HepG2 (cell line): ENCODE measurements around the gene CARMIL3. TPM values are rescaled to one million over a fixed set of nuclear protein-coding genes. Genes with fewer than 3 reads are reported as not detected.

Experiments used
- EED ChIP-seq: sonication (generic); formaldehyde crosslinking; IDR thresholded peaks from 2 replicates; pipeline ENCODE4 v1.5.0; 2020; ENCODE audit warnings: mild to moderate bottlenecking, missing genetic modification reagents
- ETV5 ChIP-seq: IDR thresholded peaks from 2 replicates; pipeline ENCODE4 v1.6.1; 2018; ENCODE audit warnings: missing biosample characterization, missing genetic modification reagents, inconsistent platforms, borderline replicate concordance
- HIC2 ChIP-seq: sonication (generic); formaldehyde crosslinking; IDR thresholded peaks from 2 replicates; pipeline ENCODE4 v1.9.0; 2022; ENCODE audit warnings: low read depth, missing genetic modification reagents
- HNRNPUL1 ChIP-seq: fragments of 200-400 bp; formaldehyde crosslinking; IDR thresholded peaks from 2 replicates; pipeline ENCODE4 v1.6.1; 2017; ENCODE audit warnings: low read depth, mild to moderate bottlenecking, low read length, moderate library complexity
- KLF15 ChIP-seq: sonication (generic); formaldehyde crosslinking; IDR thresholded peaks from 2 replicates; pipeline ENCODE4 v1.8.1; 2023; ENCODE audit warnings: borderline replicate concordance, mild to moderate bottlenecking, inconsistent platforms, missing genetic modification reagents, mixed read lengths
- MATR3 ChIP-seq: sonication (generic); formaldehyde crosslinking; IDR thresholded peaks from 2 replicates; pipeline ENCODE4 v1.4.0; 2020; ENCODE audit warnings: missing genetic modification reagents
- MEIS2 ChIP-seq: sonication (generic); formaldehyde crosslinking; IDR thresholded peaks from 2 replicates; pipeline ENCODE4 v1.9.0; 2021; ENCODE audit warnings: mild to moderate bottlenecking, missing genetic modification reagents
- NFKBIZ ChIP-seq: IDR thresholded peaks from 2 replicates; pipeline ENCODE4 v1.6.1; 2018; ENCODE audit warnings: missing genetic modification reagents, missing compliant biosample characterization
- NR2C2 ChIP-seq: sonication (generic); formaldehyde crosslinking; IDR thresholded peaks from 2 replicates; pipeline ENCODE4 v1.4.0; 2020; ENCODE audit warnings: missing genetic modification reagents, mild to moderate bottlenecking, moderate library complexity, borderline replicate concordance
- PBX2 ChIP-seq: IDR thresholded peaks from 2 replicates; pipeline ENCODE4 v1.6.1; 2016; ENCODE audit warnings: control low read depth
- REPIN1 ChIP-seq: sonication (generic); formaldehyde crosslinking; IDR thresholded peaks from 2 replicates; pipeline ENCODE4 v1.8.0; 2022; ENCODE audit warnings: missing genetic modification reagents, low read depth, mild to moderate bottlenecking, borderline replicate concordance
- RFXAP ChIP-seq: sonication (generic); formaldehyde crosslinking; IDR thresholded peaks from 2 replicates; pipeline ENCODE4 v1.4.0; 2020; ENCODE audit warnings: missing genetic modification reagents, borderline replicate concordance
- RNF2 ChIP-seq: fragments of 450-650 bp; conservative IDR thresholded peaks from 2 replicates; pipeline ENCODE4 v1.6.1; 2016; ENCODE audit warnings: low read depth
- RXRA ChIP-seq: sonication (generic); formaldehyde crosslinking; IDR thresholded peaks from 2 replicates; pipeline ENCODE4 v1.5.1; 2020; ENCODE audit warnings: missing genetic modification reagents
- ZBTB43 ChIP-seq: sonication (generic); formaldehyde crosslinking; conservative IDR thresholded peaks from 2 replicates; pipeline ENCODE4 v1.4.0; 2020; ENCODE audit warnings: missing genetic modification reagents
- ZFP36L2 ChIP-seq: sonication (generic); formaldehyde crosslinking; IDR thresholded peaks from 2 replicates; pipeline ENCODE4 v1.4.0; 2020; ENCODE audit warnings: missing genetic modification reagents
- ZFYVE20 ChIP-seq: sonication (generic); formaldehyde crosslinking; IDR thresholded peaks from 2 replicates; pipeline ENCODE4 v1.8.0; 2023; ENCODE audit warnings: low read depth, mild to moderate bottlenecking, moderate library complexity, missing genetic modification reagents, borderline replicate concordance
- ZMYM3 ChIP-seq: sonication (generic); formaldehyde crosslinking; IDR thresholded peaks from 2 replicates; pipeline ENCODE4 v1.5.1; 2020; ENCODE audit warnings: mild to moderate bottlenecking, missing genetic modification reagents
- ZNF224 ChIP-seq: sonication (generic); formaldehyde crosslinking; IDR thresholded peaks from 2 replicates; pipeline ENCODE4 v1.5.0; 2020; ENCODE audit warnings: mild to moderate bottlenecking, missing genetic modification reagents
- ZNF550 ChIP-seq: sonication (generic); formaldehyde crosslinking; IDR thresholded peaks from 2 replicates; pipeline ENCODE4 v1.4.0; 2020; ENCODE audit warnings: mild to moderate bottlenecking, missing genetic modification reagents, borderline replicate concordance
- ZNF660 ChIP-seq: sonication (generic); formaldehyde crosslinking; IDR thresholded peaks from 2 replicates; pipeline ENCODE4 v1.5.1; 2020; ENCODE audit warnings: mild to moderate bottlenecking, low read depth, missing genetic modification reagents, borderline replicate concordance
- polyA plus RNA-seq, 8 experiments: library from polyadenylated mRNA; depleted of rRNA in 3 of 8; stranded (reverse) in 7 of 8; unstranded in 1 of 8; fragments of >200 nt; fragmentation: Illumina TruSeq in 4 of 8; extraction: Trizol in 4 of 8; gene quantifications; 2 replicates each; pipeline versions ENCODE4 v1.2.1 to v1.2.3, GENCODE V29; 2011 to 2016; ENCODE audit warnings: low read depth in 4 of 8, missing spikeins in 1 of 8, mixed read lengths in 1 of 8; ENCODE audit not compliant: insufficient read depth in 1 of 8
- total RNA-seq, 5 experiments: library from RNA; depleted of rRNA; stranded (reverse); fragments of >200 nt; fragmentation: Illumina TruSeq; extraction: Trizol; gene quantifications; 2 replicates each; pipeline ENCODE4 v1.2.3, GENCODE V29; 2016; ENCODE audit warnings: low read depth in 1 of 5
- TF ChIP-seq, protein P1 (sequence below): sonication (generic); formaldehyde crosslinking; IDR thresholded peaks from 2 replicates; pipeline ENCODE4 v1.8.1; 2023; ENCODE audit warnings: mild to moderate bottlenecking, missing genetic modification reagents

The CARMIL3 gene
- total and polyA plus RNA-seq, 2 of the 13 experiments (the other 11 are each of a cell fraction or from before 2014, with no cell fraction given), result 0.27 to 0.55 TPM

DNA sequence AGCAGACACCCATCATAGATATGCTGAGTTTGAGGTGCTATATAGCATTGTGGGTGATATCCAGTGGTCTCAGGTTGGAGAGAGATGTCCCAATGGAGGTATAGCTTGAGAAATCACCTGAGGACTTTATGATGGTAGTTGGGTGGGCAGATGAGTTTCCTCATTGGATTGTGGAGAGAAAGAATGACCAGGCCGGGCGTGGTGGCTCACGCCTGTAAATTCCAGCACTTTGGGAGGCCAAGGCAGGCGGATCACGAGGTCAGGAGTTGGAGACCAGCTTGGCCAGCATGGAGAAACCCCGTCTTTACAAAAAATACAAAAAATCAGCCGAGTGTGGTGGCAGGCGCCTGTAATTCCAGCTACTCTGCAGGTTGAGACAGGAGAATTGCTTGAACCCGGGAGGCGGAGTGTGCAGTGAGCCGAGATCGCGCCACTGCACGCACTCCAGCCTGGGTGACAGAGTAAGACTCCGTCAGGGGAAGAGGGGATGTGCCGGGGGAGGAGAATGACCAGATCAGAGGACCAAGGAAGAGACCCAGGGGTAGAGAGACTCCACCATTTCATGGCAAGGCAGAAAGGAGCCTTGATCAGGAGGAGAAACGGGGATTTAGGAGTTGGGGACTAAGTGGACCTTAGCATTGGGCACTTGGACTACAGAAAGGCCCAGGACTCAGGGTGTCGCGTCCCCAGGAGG is 41.5 kb downstream of the CARMIL3 start (continued):
- TF ChIP-seq PBX2 (0 out of 2 replicates have a peak, but pooled peaks have one; percentile 6), ZNF660 (CRISPR knock-in tag) (no peak), ZBTB43 (CRISPR knock-in tag) (no peak; the same call in 1 of the 2 replicates), RXRA (CRISPR knock-in tag) (no peak; the same call in 1 of the 2 replicates), NFKBIZ (CRISPR knock-in tag) (no peak), NR2C2 (CRISPR knock-in tag) (0 out of 2 replicates have a peak, but pooled peaks have one; percentile 10), ZNF550 (0 out of 2 replicates have a peak, but pooled peaks have one; percentile 57), MEIS2 (CRISPR knock-in tag) (peak; percentile 4; the same call in 1 of the 2 replicates), ZFYVE20 (0 out of 2 replicates have a peak, but pooled peaks have one; percentile 40), MATR3 (CRISPR knock-in tag) (0 out of 2 replicates have a peak, but pooled peaks have one; percentile 64), HNRNPUL1 (no peak), RNF2 (no peak), ZMYM3 (0 out of 2 replicates have a peak, but pooled peaks have one; percentile 6), EED (CRISPR knock-in tag) (no peak), RFXAP (CRISPR knock-in tag) (0 out of 2 replicates have a peak, but pooled peaks have one; percentile 16), ZNF224 (no peak), ZFP36L2 (CRISPR knock-in tag) (peak; percentile 56; the same call in 1 of the 2 replicates), REPIN1 (CRISPR knock-in tag) (no peak), KLF15 (no peak), ETV5 (CRISPR knock-in tag) (no peak), HIC2 (CRISPR knock-in tag) (no peak; the same call in 1 of the 2 replicates)
- TF ChIP-seq, protein P1, sequence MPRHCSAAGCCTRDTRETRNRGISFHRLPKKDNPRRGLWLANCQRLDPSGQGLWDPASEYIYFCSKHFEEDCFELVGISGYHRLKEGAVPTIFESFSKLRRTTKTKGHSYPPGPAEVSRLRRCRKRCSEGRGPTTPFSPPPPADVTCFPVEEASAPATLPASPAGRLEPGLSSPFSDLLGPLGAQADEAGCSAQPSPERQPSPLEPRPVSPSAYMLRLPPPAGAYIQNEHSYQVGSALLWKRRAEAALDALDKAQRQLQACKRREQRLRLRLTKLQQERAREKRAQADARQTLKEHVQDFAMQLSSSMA (CRISPR knock-in tag), result peak; percentile 64; the same call in 1 of the 2 replicates
